ENCODE data around the gene SLC27A4. TPM values are rescaled to one million over a fixed set of nuclear protein-coding genes. Genes with fewer than 3 reads are reported as not detected.

The SLC27A4 gene
- 10 to 100 TPM; 13.2 to 25.4 (median 16.1) TPM for total RNA-seq

DNA sequence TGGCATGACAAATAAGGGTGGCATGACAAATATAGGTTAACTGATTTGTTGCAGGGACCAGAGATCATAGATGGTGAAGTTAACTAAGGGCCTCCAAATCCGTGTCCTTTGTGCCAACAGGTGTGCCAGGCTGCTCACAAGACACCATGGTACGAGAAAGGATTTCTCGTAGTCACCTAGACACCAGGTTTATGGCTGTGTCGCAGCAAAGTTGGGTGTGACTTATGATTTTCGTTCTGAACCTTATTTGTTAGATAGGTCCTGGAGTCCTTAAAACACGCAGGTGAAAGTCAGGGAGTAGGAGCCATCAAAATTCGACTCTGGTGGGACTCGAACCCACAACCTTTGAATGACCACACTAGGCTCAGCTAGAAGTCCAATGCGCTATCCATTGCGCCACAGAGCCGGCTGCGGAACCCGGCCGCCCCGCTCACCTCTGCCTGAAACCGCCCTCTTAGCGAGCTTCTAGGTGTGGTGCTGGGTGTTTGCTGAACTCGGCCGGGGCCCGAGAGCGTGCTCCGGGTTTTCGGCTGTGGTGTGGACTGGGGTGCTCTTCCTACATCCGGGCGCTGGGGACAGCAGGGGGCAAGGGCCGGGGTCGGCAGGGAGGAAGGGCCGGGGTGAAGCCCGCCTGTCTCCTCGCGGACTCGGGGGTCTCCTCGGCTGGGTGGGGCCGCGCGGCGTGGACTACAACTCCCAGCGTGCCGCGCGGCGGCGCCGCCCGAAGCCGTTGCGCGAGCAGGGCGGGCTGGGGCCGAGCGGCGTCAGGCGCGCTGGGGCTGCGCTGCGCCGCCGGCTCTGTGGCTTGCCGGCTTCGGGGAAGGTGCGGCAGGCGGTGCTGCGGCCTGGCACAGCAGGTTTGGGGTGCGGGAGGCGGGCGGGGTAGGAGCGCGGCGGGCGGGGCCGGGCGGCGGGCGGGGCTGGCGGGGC, at the start of gene SLC27A4:
Gene SLC27A4 (plus strand): TSS at position 767 of the 930 bp plus-strand sequence. CDS start 2,606 bp downstream, outside the sequence.
- DNase-seq (ENCODE audit: low spot score) = no peak
- ATAC-seq (ENCODE audit: low FRiP score) = peak; percentile 93
- TF ChIP-seq CTCF (IDR thresholded peaks at IDR 0.05) = no peak

- no peak for ATAC-seq (ENCODE audit: low FRiP score)
- TF ChIP-seq CTCF (IDR thresholded peaks at IDR 0.05) = no peak
- DNase-seq (ENCODE audit: low spot score) = no peak
These were observed 48.3 kb upstream of the SLC27A4 start for GRCh38 chr9:128292009-128292408.

GRCh38 chr9:128293091-128293490, 47.2 kb upstream of the SLC27A4 start:
- DNase-seq (ENCODE audit: low spot score) (no peak), ATAC-seq (ENCODE audit: low FRiP score) (no peak)
- no peak for TF ChIP-seq CTCF (IDR thresholded peaks at IDR 0.05)

DNA sequence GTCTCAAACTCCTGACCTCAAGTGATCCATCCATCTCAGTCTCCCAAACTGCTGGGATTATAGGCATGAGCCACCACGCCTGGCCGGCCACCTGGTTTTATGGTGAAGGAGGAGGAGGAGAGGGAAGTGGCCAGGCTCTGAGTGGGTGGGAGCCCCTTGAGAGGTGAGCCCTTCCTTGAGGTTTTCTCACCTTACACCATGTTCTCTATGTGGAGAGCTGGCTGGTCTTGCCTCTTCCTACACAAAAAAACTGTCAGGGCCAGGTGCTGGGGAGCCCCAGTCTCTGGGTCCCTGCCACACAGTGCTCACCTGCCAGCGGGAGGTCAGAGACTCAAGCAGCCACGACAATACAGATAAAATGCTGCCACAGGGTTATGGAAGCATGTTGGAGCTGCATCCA, 46.2 kb upstream of the SLC27A4 start:
- no peak for DNase-seq (ENCODE audit: low spot score)
- no peak for ATAC-seq (ENCODE audit: low FRiP score)
- no peak for TF ChIP-seq CTCF (IDR thresholded peaks at IDR 0.05)

DNA sequence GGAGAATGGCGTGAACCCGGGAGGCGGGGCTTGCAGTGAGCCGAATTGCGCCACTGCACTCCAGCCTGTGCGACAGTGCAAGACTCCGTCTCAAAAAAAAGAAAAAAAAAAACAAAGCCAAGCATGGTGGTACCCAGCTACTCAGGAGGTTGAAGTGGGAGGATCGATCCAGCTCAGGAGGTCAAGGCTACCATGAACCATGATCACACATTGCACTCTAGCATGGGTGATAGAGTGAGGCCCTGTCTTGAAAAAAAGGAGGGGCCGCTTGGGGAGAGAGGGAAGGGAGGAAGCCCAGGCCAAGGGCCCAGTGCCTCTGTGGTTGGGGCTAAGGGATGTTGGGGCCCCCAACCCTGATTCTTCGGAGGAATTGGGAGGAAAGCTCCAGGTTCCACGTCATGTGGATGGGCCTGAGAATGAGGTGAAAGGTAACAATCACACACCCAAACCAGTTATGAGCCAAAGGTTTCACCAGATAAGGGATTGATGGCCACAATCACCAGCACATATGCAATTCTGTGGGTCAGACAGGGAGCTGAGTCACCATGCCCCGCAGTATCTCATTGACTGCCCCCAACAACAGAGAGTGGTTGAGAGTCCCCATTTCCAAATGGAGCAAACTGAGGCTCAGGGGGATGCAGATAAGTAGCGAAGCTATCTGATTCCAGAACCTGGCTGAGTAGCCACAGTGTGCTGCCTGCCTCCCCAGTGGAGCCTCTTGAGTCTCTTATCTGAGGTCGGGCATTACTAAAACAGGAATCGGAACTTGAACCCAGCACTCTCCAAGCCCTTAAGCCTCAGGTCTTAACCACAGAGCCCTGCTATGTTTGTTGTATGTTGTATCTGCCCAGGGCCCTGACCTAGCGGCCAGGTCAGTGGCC, 43.7 kb upstream of the SLC27A4 start:
- TF ChIP-seq CTCF (IDR thresholded peaks at IDR 0.05) = no peak
- no peak for DNase-seq (ENCODE audit: low spot score)
- ATAC-seq (ENCODE audit: low FRiP score) = no peak

DNA sequence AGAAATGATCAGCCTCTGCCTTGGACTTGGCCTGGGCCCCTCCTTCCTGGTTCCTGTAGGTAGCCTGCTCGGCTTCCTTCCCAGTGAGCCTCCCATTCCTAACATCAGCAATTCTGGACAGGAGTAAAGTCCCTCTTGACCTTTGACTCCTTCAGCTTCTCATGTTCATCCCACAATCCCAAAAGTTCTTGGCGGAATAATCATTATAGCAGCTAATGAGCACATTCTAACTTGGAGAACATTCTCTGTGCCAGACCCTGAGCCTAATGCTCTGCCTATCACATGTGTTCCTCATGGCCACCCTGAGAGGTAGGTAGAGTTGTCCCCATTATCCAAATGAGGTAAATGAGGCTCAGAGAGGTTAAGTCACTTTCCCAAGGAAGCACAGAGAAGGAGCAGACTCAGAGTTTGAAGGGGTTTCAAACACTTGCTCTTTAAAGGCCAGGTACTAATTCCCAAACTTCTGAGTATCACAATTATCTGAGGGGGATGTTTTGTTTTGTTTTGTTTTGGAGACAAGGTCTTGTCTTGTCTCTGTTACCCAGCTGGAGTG, 43.0 kb upstream of the SLC27A4 start:
- ATAC-seq (ENCODE audit: low FRiP score) = no peak
- DNase-seq (ENCODE audit: low spot score) = no peak
- no peak for TF ChIP-seq CTCF (IDR thresholded peaks at IDR 0.05)

Data from omental fat pad (tissue), 4 donors.